Measurements from ENCODE around the gene SELENOM.

The SELENOM gene

DNA sequence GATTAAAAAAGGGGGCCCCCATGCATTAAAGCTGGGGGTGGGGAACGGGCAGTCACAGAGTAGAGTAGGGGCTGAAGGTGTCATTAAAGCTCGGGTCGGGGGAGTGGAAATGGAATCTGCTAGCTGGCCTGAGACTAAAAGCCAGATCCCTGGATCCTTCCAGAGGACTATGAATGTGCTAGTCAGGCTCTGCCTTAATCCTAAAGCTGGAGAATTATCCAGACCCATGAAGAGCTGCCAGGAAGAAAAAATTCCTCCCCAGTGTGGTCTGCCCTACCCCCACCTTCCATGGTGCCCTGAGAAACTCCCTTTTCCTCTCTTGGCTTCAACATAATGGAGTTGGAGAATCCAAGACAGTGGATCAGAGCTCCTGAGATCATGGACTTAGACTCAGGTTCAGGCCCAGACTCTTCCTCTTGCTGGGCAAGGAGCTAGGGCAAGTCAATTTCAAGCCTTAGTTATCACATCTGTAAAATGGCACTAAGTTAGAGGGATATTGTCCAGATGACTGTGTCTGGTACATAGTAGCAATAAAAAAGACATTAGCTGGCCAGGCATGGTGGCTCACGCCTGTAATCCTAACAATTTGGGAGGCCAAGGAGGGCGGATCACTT, 50.3 kb downstream of the SELENOM start:
- TF ChIP-seq, protein P1, sequence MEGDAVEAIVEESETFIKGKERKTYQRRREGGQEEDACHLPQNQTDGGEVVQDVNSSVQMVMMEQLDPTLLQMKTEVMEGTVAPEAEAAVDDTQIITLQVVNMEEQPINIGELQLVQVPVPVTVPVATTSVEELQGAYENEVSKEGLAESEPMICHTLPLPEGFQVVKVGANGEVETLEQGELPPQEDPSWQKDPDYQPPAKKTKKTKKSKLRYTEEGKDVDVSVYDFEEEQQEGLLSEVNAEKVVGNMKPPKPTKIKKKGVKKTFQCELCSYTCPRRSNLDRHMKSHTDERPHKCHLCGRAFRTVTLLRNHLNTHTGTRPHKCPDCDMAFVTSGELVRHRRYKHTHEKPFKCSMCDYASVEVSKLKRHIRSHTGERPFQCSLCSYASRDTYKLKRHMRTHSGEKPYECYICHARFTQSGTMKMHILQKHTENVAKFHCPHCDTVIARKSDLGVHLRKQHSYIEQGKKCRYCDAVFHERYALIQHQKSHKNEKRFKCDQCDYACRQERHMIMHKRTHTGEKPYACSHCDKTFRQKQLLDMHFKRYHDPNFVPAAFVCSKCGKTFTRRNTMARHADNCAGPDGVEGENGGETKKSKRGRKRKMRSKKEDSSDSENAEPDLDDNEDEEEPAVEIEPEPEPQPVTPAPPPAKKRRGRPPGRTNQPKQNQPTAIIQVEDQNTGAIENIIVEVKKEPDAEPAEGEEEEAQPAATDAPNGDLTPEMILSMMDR (conservative IDR thresholded peaks at IDR 0.05; ENCODE audit: low read depth, low read length), result no peak
- DNase-seq (ENCODE audit: low read depth), result no peak

DNA sequence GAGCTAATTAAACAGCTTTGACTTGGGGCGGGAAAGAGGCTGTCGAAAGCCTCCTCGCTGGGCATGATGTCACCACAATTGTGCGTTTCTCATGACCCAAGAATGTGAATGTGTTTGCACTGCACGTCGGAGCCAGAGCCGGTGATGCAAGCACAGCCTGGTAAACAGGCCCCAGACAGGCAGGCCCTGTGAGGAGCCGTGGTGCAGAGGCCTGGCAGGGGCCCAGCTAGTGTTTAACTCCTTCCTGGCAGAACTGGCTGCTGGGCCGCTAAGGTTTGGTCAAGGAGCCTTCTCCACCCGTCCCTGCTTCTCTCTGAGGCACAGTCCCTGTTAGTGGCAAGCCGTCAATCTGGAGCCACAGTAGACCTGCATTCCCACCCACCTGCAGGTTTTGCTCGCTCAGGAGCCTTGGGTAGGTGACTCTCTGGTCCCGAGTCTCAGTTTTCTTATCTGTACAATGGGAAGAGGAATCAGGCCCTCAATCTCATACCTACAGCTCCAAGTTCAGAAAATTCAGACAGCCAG, 51.7 kb downstream of the SELENOM start:
- H3K4me3 ChIP-seq (ENCODE audit: low read depth, low read length), result no peak overlapping the region
- DNase-seq (ENCODE audit: low read depth), result peak; percentile 99
- TF ChIP-seq, protein P1 (conservative IDR thresholded peaks at IDR 0.05; ENCODE audit: low read depth, low read length), result no peak

More for the DNA sequence above, 50.3 kb downstream of the SELENOM start:
- no peak overlapping the region for H3K4me3 ChIP-seq (ENCODE audit: low read depth, low read length)

DNA sequence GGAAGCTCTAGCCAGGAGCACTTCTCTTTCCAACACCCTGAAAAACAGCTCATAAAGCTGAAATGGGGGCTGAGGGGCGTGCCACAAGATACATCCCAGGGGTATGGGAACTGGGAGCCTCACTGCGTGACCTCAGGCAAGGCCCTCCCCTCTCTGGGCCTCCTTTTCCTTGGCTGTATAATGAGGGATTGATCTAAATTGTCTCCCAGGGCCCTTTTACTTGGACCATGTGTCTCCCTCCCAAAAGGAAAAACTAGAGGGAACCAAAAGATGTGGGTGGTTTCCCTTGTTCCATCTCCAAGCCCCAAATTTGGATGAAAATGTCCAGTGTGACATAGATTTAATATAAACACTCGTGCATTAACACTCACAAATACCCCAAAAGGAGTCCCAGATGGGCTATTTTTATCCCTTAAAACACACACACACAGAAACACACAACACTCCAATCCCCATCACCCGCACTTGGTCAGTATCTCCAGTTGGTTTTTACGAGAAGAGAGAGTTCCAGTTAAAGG, 52.2 kb downstream of the SELENOM start:
- no peak for DNase-seq (ENCODE audit: low read depth)
- TF ChIP-seq, protein P1 (conservative IDR thresholded peaks at IDR 0.05; ENCODE audit: low read depth, low read length), result no peak
- H3K4me3 ChIP-seq (ENCODE audit: low read depth, low read length), result no peak overlapping the region
